Panc1 (cell line): ENCODE measurements around the gene NFE2L1. TPM values are rescaled to one million over a fixed set of nuclear protein-coding genes. Genes with fewer than 3 reads are reported as not detected.

Experiments
- ATAC-seq: fragments of 200-7000 bp; cut with Tn5 transposase; 2 replicates; pipeline ENCODE4 v1.9.1; 2020; ENCODE audit warnings: mild to moderate bottlenecking, moderate library complexity
- BruUV-seq: library from RNA; stranded (reverse); fragments of 400-500 nt; replicated peaks from 2 replicates; lab custom pipeline; 2021; lab: Mats Ljungman, UMichigan
- CTCF ChIA-PET: fragments of 300-600 bp; sonication (Branson Sonifier 250); formaldehyde crosslinking; loops from one replicate; lab custom pipeline; 2022; ENCODE audit warnings: antibody characterized with exemption; lab: Charles Lee
- POLR2A ChIA-PET: fragments of 300-600 bp; sonication (Branson Sonifier 250); formaldehyde crosslinking; loops from one replicate; lab custom pipeline; 2022; ENCODE audit warnings: antibody characterized with exemption; lab: Charles Lee
- DNase-seq: peaks from one replicate; pipeline ENCODE4 v3.0.0-alpha.2; 2010; ENCODE audit warnings: low read depth, low spot score
- H3K27ac ChIP-seq: 2 replicates; pipeline ENCODE4 v1.5.1; 2011; ENCODE audit warnings: mild to moderate bottlenecking, low read length, inconsistent platforms
- H3K27me3 ChIP-seq: fragments of 200-500 bp; sonication (Bioruptor generic); 2 replicates; pipeline ENCODE4 v1.6.0; 2014; ENCODE audit warnings: low read length, inconsistent platforms; ENCODE audit not compliant: control insufficient read depth, insufficient read depth
- H3K36me3 ChIP-seq: fragments of 200-500 bp; sonication (Bioruptor generic); 2 replicates; pipeline ENCODE4 v1.5.1; 2014; ENCODE audit warnings: inconsistent platforms, mild to moderate bottlenecking, low read length, moderate library complexity; ENCODE audit not compliant: control insufficient read depth, insufficient read depth
- H3K4me1 ChIP-seq: 2 replicates; pipeline ENCODE4 v1.5.1; 2011; ENCODE audit warnings: inconsistent platforms, mild to moderate bottlenecking, low read length, moderate library complexity; ENCODE audit not compliant: control insufficient read depth, insufficient read depth
- H3K4me3 ChIP-seq, 2 experiments: 2 replicates each; pipeline ENCODE4 v1.5.1; 2011 to 2012; ENCODE audit warnings: low read depth in 2 of 2, low read length in 2 of 2, mild to moderate bottlenecking in 2 of 2, inconsistent platforms in 1 of 2, moderate library complexity in 1 of 2
- H3K9me3 ChIP-seq: fragments of 200-500 bp; sonication (Bioruptor generic); 2 replicates; pipeline ENCODE4 v1.5.1; 2014; ENCODE audit warnings: low read depth, mild to moderate bottlenecking, inconsistent platforms, low read length, moderate library complexity; ENCODE audit not compliant: control insufficient read depth, insufficient read depth
- POLR2AphosphoS5 ChIP-seq: IDR thresholded peaks from 2 replicates; pipeline ENCODE4 v1.6.1; 2012; ENCODE audit warnings: mild to moderate bottlenecking, low read depth, low read length, moderate library complexity
- SIN3A ChIP-seq: IDR thresholded peaks from 2 replicates; pipeline ENCODE4 v1.6.1; 2012; ENCODE audit warnings: low read depth, mild to moderate bottlenecking, low read length, moderate library complexity, borderline replicate concordance; ENCODE audit not compliant: insufficient read depth
- TCF7L2 ChIP-seq: IDR thresholded peaks from 2 replicates; pipeline ENCODE4 v1.6.1; 2011; ENCODE audit warnings: mild to moderate bottlenecking, low read depth, low read length, inconsistent platforms
- in situ Hi-C: cut with HindIII; loops from 2 replicates; pipeline ENCODE4 v1.10.0; 2016; ENCODE audit warnings: low sequenced_read_pairs, low pct_unique_long_range_greater_than_20kb
- intact Hi-C: fragments of 100-400 bp; cut with micrococcal nuclease; formaldehyde crosslinking; loops from one replicate; pipeline ENCODE4 v1.10.0; 2022; ENCODE audit not compliant: unreplicated experiment
- total RNA-seq: library from RNA; stranded (reverse); gene quantifications from one replicate; pipeline ENCODE4 v1.2.1, GENCODE V29; 2021; ENCODE audit not compliant: unreplicated experiment
- TF ChIP-seq, protein P1 (sequence below): fragments of 450-650 bp; IDR thresholded peaks from 2 replicates; pipeline ENCODE4 v1.5.1; 2017; ENCODE audit warnings: mild to moderate bottlenecking
- TF ChIP-seq, protein P2 (sequence below), 2 experiments: IDR thresholded peaks; 2 replicates each; pipeline ENCODE4 v1.6.1; 2011 to 2012; ENCODE audit warnings: low read depth in 2 of 2, control low read depth in 1 of 2, low read length in 1 of 2, mild to moderate bottlenecking in 1 of 2, moderate library complexity in 1 of 2; ENCODE audit not compliant: insufficient read depth in 1 of 2

The NFE2L1 gene
- total RNA-seq, 1 experiment from 2014 or later: 210 TPM

DNA sequence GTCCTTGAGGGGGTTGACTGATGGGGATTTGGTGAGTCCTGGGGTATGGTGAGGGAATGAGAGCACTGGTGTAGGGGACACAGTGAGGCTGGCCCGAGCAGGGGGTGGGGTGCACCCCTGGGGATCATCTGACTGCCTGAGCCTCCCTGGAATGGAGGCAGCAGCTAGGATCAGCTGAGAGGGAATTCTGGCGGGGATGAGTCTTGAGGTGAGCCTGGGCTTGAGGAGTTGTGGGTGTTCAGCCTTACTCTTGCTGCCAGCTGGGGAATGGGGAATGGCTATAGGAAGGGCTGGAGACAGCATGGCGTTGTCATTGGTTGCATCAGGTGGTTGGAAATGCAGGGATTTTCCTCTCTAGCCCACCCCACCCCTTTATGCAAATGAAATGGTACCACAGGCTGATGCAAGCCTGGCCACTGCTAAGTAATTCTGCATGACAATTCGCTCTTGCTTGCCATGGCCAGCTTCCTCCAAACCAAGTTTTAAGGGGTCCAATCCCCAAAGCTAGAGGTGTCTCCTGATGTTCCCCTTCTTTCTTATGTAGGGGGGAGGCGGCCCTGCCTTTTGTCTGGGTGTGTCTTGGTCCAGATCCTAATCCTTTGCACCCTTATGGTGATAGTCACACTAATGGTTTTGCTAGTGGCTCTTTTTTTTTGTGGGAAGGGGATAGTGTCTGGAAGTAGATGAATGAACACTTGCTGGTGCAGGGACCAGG lies 7.5 kb downstream of the NFE2L1 start:
- TF ChIP-seq SIN3A (no peak), POLR2AphosphoS5 (no peak), TCF7L2 (no peak)
- TF ChIP-seq, protein P1, sequence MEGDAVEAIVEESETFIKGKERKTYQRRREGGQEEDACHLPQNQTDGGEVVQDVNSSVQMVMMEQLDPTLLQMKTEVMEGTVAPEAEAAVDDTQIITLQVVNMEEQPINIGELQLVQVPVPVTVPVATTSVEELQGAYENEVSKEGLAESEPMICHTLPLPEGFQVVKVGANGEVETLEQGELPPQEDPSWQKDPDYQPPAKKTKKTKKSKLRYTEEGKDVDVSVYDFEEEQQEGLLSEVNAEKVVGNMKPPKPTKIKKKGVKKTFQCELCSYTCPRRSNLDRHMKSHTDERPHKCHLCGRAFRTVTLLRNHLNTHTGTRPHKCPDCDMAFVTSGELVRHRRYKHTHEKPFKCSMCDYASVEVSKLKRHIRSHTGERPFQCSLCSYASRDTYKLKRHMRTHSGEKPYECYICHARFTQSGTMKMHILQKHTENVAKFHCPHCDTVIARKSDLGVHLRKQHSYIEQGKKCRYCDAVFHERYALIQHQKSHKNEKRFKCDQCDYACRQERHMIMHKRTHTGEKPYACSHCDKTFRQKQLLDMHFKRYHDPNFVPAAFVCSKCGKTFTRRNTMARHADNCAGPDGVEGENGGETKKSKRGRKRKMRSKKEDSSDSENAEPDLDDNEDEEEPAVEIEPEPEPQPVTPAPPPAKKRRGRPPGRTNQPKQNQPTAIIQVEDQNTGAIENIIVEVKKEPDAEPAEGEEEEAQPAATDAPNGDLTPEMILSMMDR: no peak
- TF ChIP-seq, protein P2, sequence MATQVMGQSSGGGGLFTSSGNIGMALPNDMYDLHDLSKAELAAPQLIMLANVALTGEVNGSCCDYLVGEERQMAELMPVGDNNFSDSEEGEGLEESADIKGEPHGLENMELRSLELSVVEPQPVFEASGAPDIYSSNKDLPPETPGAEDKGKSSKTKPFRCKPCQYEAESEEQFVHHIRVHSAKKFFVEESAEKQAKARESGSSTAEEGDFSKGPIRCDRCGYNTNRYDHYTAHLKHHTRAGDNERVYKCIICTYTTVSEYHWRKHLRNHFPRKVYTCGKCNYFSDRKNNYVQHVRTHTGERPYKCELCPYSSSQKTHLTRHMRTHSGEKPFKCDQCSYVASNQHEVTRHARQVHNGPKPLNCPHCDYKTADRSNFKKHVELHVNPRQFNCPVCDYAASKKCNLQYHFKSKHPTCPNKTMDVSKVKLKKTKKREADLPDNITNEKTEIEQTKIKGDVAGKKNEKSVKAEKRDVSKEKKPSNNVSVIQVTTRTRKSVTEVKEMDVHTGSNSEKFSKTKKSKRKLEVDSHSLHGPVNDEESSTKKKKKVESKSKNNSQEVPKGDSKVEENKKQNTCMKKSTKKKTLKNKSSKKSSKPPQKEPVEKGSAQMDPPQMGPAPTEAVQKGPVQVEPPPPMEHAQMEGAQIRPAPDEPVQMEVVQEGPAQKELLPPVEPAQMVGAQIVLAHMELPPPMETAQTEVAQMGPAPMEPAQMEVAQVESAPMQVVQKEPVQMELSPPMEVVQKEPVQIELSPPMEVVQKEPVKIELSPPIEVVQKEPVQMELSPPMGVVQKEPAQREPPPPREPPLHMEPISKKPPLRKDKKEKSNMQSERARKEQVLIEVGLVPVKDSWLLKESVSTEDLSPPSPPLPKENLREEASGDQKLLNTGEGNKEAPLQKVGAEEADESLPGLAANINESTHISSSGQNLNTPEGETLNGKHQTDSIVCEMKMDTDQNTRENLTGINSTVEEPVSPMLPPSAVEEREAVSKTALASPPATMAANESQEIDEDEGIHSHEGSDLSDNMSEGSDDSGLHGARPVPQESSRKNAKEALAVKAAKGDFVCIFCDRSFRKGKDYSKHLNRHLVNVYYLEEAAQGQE (IDR thresholded peaks at IDR 0.05; ENCODE audit: insufficient read depth in 1 of 2, low read depth in 2 of 2, low read length in 1 of 2): no peak
- DNase-seq: no peak
- ChIA-PET CTCF (interaction anchor here (0.6 kb wide), 1 partner anchor 24 kb away, joined by 5 read pairs; no protein-coding TSS in a partner anchor), POLR2A (interaction anchor here (0.5 kb wide), 1 partner anchor 22 kb away, joined by 8 read pairs; no protein-coding TSS in a partner anchor)
- intact Hi-C loops (no loop called here), in situ Hi-C loops (no loop called here)
- peaks cover 49% of the 10 kb centered on the region for H3K4me1 ChIP-seq
- BruUV-seq: no TSS peak
- no peak overlapping the region for H3K4me3 ChIP-seq
- H3K27ac ChIP-seq: peak overlapping the region; percentile 72
- no peaks in the 10 kb centered on the region for H3K27me3 ChIP-seq
- no peak for ATAC-seq
- no peaks in the 10 kb centered on the region for H3K9me3 ChIP-seq
- H3K36me3 ChIP-seq: peaks cover 15% of the 10 kb centered on the region

DNA sequence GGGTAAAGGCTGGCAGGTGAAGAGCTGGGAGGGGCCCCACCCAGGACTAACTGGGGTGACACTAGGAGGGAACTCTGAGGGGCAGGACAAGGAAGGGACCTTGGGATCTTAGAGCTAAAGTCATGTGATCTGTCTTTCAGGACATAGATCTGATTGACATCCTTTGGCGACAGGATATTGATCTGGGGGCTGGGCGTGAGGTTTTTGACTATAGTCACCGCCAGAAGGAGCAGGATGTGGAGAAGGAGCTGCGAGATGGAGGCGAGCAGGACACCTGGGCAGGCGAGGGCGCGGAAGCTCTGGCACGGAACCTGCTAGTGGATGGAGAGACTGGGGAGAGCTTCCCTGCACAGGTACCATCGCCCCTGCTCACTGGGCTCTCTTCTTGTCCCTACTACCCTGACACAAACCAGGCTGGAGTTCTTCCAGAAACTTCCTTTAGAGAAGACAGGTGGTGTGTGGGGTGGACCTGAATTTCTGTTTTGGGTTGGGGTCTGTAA lies 8.1 kb downstream of the NFE2L1 start:
- no peak for TF ChIP-seq SIN3A
- no peak for TF ChIP-seq TCF7L2
- TF ChIP-seq, protein P2 (IDR thresholded peaks at IDR 0.05; ENCODE audit: insufficient read depth in 1 of 2, low read depth in 2 of 2, low read length in 1 of 2): no peak
- TF ChIP-seq, protein P1: no peak
- TF ChIP-seq POLR2AphosphoS5: no peak
- Histone ChIP-seq H3K27ac (peak overlapping the region; percentile 72; the same call in 1 of the 2 replicates), H3K27me3 (no peaks in the 10 kb centered on the region), H3K9me3 (no peaks in the 10 kb centered on the region), H3K4me3 (no peak overlapping the region), H3K4me1 (peaks cover 43% of the 10 kb centered on the region), H3K36me3 (peaks cover 9% of the 10 kb centered on the region)
- DNase-seq: no peak
- ATAC-seq: no peak
- POLR2A ChIA-PET: no interaction called here
- intact Hi-C loops: no loop called here
- CTCF ChIA-PET: no interaction called here
- BruUV-seq: no TSS peak
- in situ Hi-C loops: no loop called here
